ENCODE measurements around the gene DYSF.

DYSF gene

GRCh38 chr2:71551631-71551915 is 98.2 kb downstream of the DYSF start:
- WGBS (ENCODE audit: insufficient coverage, insufficient read length), result no CpG with 5 or more reads among the region's 9 CpGs
- H3K4me3 ChIP-seq (ENCODE audit: low read length), result no peak overlapping the region
- no peak overlapping the region for H3K27ac ChIP-seq (ENCODE audit: low read length)
- no peaks in the 10 kb centered on the region for H3K9me3 ChIP-seq (ENCODE audit: control insufficient read depth, insufficient read depth, low read length)
- no peak for DNase-seq (ENCODE audit: low read depth, low spot score)
- no peaks in the 10 kb centered on the region for H3K27me3 ChIP-seq (ENCODE audit: control insufficient read depth, insufficient read depth, low read length)
- no peaks in the 10 kb centered on the region for H3K4me1 ChIP-seq (ENCODE audit: control insufficient read depth, insufficient read depth, low read length)
- no peaks in the 10 kb centered on the region for H3K36me3 ChIP-seq (ENCODE audit: control insufficient read depth, insufficient read depth, low read length)

DNA sequence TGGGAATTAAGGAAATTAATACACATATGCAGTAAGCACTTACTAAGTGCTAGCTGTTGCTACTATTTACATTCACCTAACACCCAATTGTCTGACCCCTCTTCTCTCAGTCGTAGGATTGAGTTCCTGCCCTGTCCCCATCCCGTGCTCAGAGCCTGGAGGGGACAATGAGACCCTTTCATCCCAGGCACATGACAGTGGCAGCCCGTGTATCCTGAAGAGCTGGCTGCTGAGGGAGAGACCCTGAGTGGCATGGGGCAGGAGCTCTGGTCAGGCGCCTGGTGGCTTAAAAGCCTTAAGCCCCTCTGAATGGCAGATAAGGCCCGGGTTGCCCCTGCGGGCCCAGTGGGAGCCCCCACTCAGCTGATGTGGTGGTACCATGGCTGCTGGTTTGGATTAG is 99.0 kb downstream of the DYSF start:
- WGBS (ENCODE audit: insufficient coverage, insufficient read length), result no CpG with 5 or more reads among the region's 6 CpGs
- H3K4me1 ChIP-seq (ENCODE audit: control insufficient read depth, insufficient read depth, low read length), result no peaks in the 10 kb centered on the region
- H3K9me3 ChIP-seq (ENCODE audit: control insufficient read depth, insufficient read depth, low read length), result no peaks in the 10 kb centered on the region
- no peak overlapping the region for H3K4me3 ChIP-seq (ENCODE audit: low read length)
- H3K36me3 ChIP-seq (ENCODE audit: control insufficient read depth, insufficient read depth, low read length), result no peaks in the 10 kb centered on the region
- no peak overlapping the region for H3K27ac ChIP-seq (ENCODE audit: low read length)
- no peak for DNase-seq (ENCODE audit: low read depth, low spot score)
- H3K27me3 ChIP-seq (ENCODE audit: control insufficient read depth, insufficient read depth, low read length), result no peaks in the 10 kb centered on the region

DNA sequence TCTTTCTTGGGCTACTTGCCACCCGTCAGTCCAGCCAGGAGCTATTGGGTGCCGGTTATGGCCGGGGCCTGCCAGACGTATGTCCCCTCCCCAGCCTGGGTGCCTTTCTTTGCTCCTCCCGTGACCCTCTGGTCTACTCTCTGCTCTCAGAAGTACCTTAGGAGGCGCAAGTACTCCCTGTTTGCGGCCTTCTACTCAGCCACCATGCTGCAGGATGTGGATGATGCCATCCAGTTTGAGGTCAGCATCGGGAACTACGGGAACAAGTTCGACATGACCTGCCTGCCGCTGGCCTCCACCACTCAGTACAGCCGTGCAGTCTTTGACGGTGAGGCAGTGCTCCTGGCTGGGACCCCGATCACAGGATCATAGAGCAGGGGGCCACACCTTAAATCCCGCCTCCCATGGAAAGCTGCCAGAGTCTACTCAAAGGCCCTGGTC is 99.5 kb downstream of the DYSF start:
- Histone ChIP-seq H3K4me1 (ENCODE audit: control insufficient read depth, insufficient read depth, low read length) (no peaks in the 10 kb centered on the region), H3K27me3 (ENCODE audit: control insufficient read depth, insufficient read depth, low read length) (no peaks in the 10 kb centered on the region), H3K4me3 (ENCODE audit: low read length) (no peak overlapping the region), H3K36me3 (ENCODE audit: control insufficient read depth, insufficient read depth, low read length) (no peaks in the 10 kb centered on the region), H3K9me3 (ENCODE audit: control insufficient read depth, insufficient read depth, low read length) (no peaks in the 10 kb centered on the region), H3K27ac (ENCODE audit: low read length) (no peak overlapping the region)
- DNase-seq (ENCODE audit: low read depth, low spot score), result no peak
- WGBS (ENCODE audit: insufficient coverage, insufficient read length), result no CpG with 5 or more reads among the region's 15 CpGs

DNA sequence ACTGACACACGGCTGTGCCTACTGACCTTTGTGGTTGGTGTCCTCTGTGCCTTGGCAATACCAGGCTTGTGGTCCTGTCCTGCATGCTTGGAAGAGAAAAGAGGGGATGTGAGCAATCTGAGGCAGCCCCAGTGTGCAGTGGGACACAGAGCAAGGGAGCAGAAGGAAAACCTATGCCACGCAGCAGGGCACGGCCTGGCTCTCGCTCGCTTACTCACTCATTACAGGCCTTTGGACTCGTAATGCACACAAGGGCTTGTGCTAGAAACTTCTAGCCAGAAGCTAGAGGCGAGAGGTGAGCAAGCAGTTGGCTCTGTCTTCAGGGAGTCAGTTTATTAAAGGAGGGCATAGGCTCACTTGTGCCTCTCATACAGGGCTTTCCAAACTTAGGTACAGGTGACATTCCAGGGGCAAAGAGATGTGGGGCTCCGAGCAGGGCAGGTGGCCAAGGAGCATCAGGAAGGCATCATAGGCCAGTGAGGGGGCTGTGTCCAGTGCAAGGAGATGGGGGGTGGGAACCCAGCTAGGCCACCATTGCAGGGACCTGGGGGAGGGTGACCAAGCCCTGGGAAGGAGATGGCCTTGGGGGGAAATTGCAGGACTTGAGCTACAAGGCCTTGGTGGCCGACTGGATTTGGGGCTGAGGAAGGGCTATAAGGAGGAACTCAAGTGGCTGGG is 100.8 kb downstream of the DYSF start:
- DNase-seq (ENCODE audit: low read depth, low spot score), result no peak
- Histone ChIP-seq H3K4me1 (ENCODE audit: control insufficient read depth, insufficient read depth, low read length) (no peaks in the 10 kb centered on the region), H3K9me3 (ENCODE audit: control insufficient read depth, insufficient read depth, low read length) (no peaks in the 10 kb centered on the region), H3K36me3 (ENCODE audit: control insufficient read depth, insufficient read depth, low read length) (no peaks in the 10 kb centered on the region), H3K27ac (ENCODE audit: low read length) (no peak overlapping the region), H3K27me3 (ENCODE audit: control insufficient read depth, insufficient read depth, low read length) (no peaks in the 10 kb centered on the region), H3K4me3 (ENCODE audit: low read length) (no peak overlapping the region)
- no CpG with 5 or more reads among the region's 9 CpGs for WGBS (ENCODE audit: insufficient coverage, insufficient read length)

GRCh38 chr2:71554706-71555056 is 101.3 kb downstream of the DYSF start:
- Histone ChIP-seq H3K27ac (ENCODE audit: low read length) (no peak overlapping the region), H3K9me3 (ENCODE audit: control insufficient read depth, insufficient read depth, low read length) (no peaks in the 10 kb centered on the region), H3K4me3 (ENCODE audit: low read length) (no peak overlapping the region), H3K27me3 (ENCODE audit: control insufficient read depth, insufficient read depth, low read length) (no peaks in the 10 kb centered on the region), H3K4me1 (ENCODE audit: control insufficient read depth, insufficient read depth, low read length) (no peaks in the 10 kb centered on the region), H3K36me3 (ENCODE audit: control insufficient read depth, insufficient read depth, low read length) (no peaks in the 10 kb centered on the region)
- WGBS (ENCODE audit: insufficient coverage, insufficient read length), result no CpG with 5 or more reads among the region's 2 CpGs
- no peak for DNase-seq (ENCODE audit: low read depth, low spot score)

GRCh38 chr2:71555798-71556454 is 102.6 kb downstream of the DYSF start:
- Histone ChIP-seq H3K4me1 (ENCODE audit: control insufficient read depth, insufficient read depth, low read length) (no peaks in the 10 kb centered on the region), H3K4me3 (ENCODE audit: low read length) (no peak overlapping the region), H3K27ac (ENCODE audit: low read length) (no peak overlapping the region), H3K36me3 (ENCODE audit: control insufficient read depth, insufficient read depth, low read length) (no peaks in the 10 kb centered on the region), H3K9me3 (ENCODE audit: control insufficient read depth, insufficient read depth, low read length) (no peaks in the 10 kb centered on the region), H3K27me3 (ENCODE audit: control insufficient read depth, insufficient read depth, low read length) (no peaks in the 10 kb centered on the region)
- WGBS (ENCODE audit: insufficient coverage, insufficient read length), result no CpG with 5 or more reads among the region's 21 CpGs
- DNase-seq (ENCODE audit: low read depth, low spot score), result no peak

DNA sequence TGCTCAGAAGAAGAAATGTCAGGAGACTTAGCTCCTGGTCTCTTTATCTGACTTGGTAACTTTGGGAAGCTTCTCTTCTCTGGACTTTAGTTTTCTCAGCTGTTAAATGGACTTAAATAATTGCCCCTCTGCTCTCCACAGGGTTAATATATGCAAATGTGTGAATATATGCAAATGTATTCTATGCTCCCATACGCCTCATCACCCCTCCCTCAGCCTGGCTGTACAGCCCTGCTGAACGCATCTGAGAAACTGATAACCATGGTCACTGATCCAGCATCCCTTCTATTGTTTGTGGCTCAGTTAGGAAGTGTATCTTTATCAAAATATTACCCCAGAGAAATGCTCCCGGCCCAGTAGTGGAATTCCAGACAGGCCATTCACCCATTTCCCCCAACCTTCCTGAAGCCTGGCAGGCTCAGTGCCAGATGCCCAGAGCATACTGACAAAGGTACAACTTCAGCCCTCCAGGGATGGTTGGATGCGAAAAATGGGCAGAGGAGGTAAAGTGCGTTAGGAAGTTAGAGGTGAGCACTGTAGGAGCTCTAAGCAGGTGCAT is 103.4 kb downstream of the DYSF start:
- no peaks in the 10 kb centered on the region for H3K36me3 ChIP-seq (ENCODE audit: control insufficient read depth, insufficient read depth, low read length)
- H3K27me3 ChIP-seq (ENCODE audit: control insufficient read depth, insufficient read depth, low read length), result no peaks in the 10 kb centered on the region
- no peaks in the 10 kb centered on the region for H3K9me3 ChIP-seq (ENCODE audit: control insufficient read depth, insufficient read depth, low read length)
- no CpG with 5 or more reads among the region's 5 CpGs for WGBS (ENCODE audit: insufficient coverage, insufficient read length)
- no peaks in the 10 kb centered on the region for H3K4me1 ChIP-seq (ENCODE audit: control insufficient read depth, insufficient read depth, low read length)
- H3K4me3 ChIP-seq (ENCODE audit: low read length), result no peak overlapping the region
- no peak for DNase-seq (ENCODE audit: low read depth, low spot score)
- H3K27ac ChIP-seq (ENCODE audit: low read length), result no peak overlapping the region

DNA sequence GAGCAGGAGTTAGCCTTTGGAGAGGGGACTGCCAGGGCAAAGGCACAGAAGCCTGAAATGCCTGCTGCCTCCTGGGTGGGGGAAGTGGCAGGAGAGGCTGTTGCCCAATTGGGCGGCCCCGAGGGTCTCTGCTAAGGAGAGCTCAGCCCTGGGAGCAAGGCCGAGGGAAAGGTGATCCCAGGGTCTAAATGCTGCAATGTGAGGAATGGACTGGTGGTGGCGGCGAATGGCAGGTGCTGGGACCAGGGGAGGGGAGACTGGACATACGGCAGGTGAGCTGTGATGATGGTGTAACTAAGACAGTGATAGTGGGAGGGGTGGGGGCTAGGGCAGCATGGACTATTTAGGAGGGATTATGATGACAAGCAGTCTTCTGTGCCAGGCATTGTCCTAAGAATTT is 104.0 kb downstream of the DYSF start:
- Histone ChIP-seq H3K9me3 (ENCODE audit: control insufficient read depth, insufficient read depth, low read length) (no peaks in the 10 kb centered on the region), H3K4me1 (ENCODE audit: control insufficient read depth, insufficient read depth, low read length) (no peaks in the 10 kb centered on the region), H3K27ac (ENCODE audit: low read length) (no peak overlapping the region), H3K36me3 (ENCODE audit: control insufficient read depth, insufficient read depth, low read length) (no peaks in the 10 kb centered on the region), H3K27me3 (ENCODE audit: control insufficient read depth, insufficient read depth, low read length) (no peaks in the 10 kb centered on the region), H3K4me3 (ENCODE audit: low read length) (no peak overlapping the region)
- DNase-seq (ENCODE audit: low read depth, low spot score), result no peak
- no CpG with 5 or more reads among the region's 6 CpGs for WGBS (ENCODE audit: insufficient coverage, insufficient read length)

GRCh38 chr2:71558300-71559051 is 105.1 kb downstream of the DYSF start:
- WGBS (ENCODE audit: insufficient coverage, insufficient read length), result no CpG with 5 or more reads among the region's 10 CpGs
- no peak overlapping the region for H3K4me3 ChIP-seq (ENCODE audit: low read length)
- H3K27ac ChIP-seq (ENCODE audit: low read length), result no peak overlapping the region
- no peaks in the 10 kb centered on the region for H3K9me3 ChIP-seq (ENCODE audit: control insufficient read depth, insufficient read depth, low read length)
- no peaks in the 10 kb centered on the region for H3K4me1 ChIP-seq (ENCODE audit: control insufficient read depth, insufficient read depth, low read length)
- DNase-seq (ENCODE audit: low read depth, low spot score), result no peak
- no peaks in the 10 kb centered on the region for H3K36me3 ChIP-seq (ENCODE audit: control insufficient read depth, insufficient read depth, low read length)
- H3K27me3 ChIP-seq (ENCODE audit: control insufficient read depth, insufficient read depth, low read length), result no peaks in the 10 kb centered on the region

DNA sequence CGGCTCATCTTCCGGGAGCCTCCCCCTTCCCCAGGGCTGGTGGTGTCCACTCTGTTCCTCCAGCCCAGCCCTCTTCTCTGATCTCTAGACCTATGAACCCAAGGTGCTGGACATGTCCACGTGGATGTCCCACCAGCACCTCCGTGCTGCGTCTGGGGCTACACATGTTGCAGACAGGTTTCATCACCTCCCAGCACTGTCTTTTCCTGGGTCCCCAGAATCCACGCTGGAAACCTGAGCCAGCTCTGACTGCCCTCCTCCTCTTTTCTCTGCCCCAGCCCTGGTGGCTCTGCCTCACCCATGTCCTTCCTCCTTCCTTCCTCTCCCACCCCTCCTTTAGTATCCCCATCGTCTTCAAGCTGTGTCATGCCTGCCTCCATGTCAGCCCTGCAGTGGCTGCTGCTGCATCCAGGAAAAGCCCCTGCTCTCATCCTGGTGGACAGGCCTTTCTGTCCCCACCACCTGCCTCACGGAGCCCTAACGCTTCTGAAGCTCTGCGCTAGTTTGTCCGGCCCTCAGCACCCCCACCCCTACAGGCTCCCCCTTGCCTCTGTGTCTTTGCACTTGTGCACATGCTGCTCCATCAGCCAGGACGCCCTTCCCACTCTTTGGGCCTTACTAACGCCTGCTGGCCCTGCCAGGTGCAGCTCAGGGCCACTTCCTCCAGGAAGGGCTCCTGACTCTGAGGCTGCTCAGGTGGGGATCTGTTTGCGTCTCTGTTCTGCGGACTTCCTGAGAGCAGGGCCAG is 105.9 kb downstream of the DYSF start:
- Histone ChIP-seq H3K27ac (ENCODE audit: low read length) (no peak overlapping the region), H3K4me3 (ENCODE audit: low read length) (no peak overlapping the region), H3K27me3 (ENCODE audit: control insufficient read depth, insufficient read depth, low read length) (no peaks in the 10 kb centered on the region), H3K4me1 (ENCODE audit: control insufficient read depth, insufficient read depth, low read length) (no peaks in the 10 kb centered on the region), H3K9me3 (ENCODE audit: control insufficient read depth, insufficient read depth, low read length) (no peaks in the 10 kb centered on the region), H3K36me3 (ENCODE audit: control insufficient read depth, insufficient read depth, low read length) (no peaks in the 10 kb centered on the region)
- no CpG with 5 or more reads among the region's 15 CpGs for whole genome bisulfite sequencing (ENCODE audit: insufficient coverage, insufficient read length)
- DNase-seq (ENCODE audit: low read depth, low spot score), result no peak

Measured in iPS DF 6.9 (cell line).